ENCODE results near the gene EBF4.

The EBF4 gene

DNA sequence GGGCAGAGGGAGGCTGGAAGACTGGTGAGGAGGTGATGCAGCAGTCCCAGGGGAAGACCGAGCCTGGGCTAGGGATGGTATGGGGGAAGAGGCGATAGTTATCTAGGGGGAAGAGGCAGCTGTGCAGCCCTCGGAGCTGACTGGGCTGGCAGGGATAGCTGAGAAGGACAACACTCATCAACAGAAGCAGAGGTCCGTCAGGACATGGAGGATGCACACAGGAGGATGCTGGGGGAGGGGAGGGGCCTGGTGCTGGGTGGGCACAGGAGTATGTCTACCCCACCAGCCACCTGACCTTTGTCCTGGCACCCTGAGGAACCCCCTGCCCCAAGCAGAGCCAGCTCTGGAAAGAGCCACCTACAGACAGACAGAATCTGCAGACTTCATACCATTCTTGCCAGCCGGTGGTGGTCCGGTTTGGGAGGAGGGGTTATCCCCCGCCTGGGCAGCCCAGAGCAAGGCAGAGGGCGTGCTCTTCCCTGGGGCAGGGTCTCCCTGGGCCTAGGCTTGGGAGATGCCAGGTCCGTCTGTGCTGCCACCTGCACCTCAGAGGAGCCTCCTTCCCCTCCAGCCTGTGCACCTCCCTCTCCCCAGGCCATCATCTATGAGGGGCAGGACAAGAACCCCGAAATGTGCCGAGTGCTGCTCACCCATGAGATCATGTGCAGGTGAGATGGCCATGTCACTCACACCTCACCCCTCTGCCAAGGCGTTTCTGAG, 14.9 kb downstream of the EBF4 start:
- no peak for FAIRE-seq
- TF ChIP-seq POLR2AphosphoS5 (IDR thresholded peaks at IDR 0.05; ENCODE audit: low read depth, low read length) (no peak), TAF1 (IDR thresholded peaks at IDR 0.05; ENCODE audit: borderline replicate concordance, low read depth, low read length) (no peak), POLR2A (IDR thresholded peaks at IDR 0.05; ENCODE audit: low read depth, low read length) (no peak)
- no peak for DNase-seq (ENCODE audit: insufficient read length)

DNA sequence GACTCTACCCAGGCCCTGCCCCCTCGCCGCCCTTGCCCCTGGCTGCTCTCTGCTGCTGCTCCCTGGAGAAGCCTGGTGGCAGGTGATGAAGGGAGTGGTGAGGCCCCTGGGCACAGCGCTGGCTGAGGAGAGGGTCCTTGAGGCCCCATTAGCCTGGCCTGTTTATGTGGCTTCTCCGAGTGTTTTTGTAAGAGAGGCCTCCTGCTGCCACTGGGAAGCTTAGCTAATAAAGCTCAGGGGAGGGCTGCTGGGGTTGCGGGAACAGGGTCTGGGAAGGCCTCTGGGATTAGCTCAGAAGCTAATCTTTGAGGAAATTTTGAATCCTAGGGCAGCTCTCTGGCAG, 15.5 kb downstream of the EBF4 start:
- FAIRE-seq (no peak), DNase-seq (ENCODE audit: insufficient read length) (no peak)
- no peak for TF ChIP-seq TAF1 (IDR thresholded peaks at IDR 0.05; ENCODE audit: borderline replicate concordance, low read depth, low read length)

DNA sequence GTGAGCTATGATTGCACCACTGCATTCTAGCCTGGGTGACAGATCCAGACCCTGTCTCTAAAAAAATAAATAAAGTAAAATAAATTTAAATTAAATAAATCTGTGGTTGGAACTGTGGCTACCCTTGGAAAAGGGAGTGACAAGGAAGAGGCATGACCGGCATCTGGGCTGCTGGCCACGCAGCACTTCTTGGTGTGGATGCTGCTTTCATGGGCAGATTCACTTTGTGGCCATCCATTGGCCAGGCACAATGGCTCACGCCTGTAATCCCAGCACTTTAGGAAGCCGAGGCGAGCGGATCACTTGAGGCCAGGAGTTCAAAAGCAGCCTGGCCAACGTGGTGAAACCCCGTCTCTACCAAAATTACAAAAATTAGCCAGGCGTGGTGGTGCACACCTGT, 16.1 kb downstream of the EBF4 start:
- DNase-seq (ENCODE audit: insufficient read length) (no peak), FAIRE-seq (no peak)
- TF ChIP-seq POLR2AphosphoS5 (IDR thresholded peaks at IDR 0.05; ENCODE audit: low read depth, low read length) (no peak), TAF1 (IDR thresholded peaks at IDR 0.05; ENCODE audit: borderline replicate concordance, low read depth, low read length) (no peak), POLR2A (IDR thresholded peaks at IDR 0.05; ENCODE audit: low read depth, low read length) (no peak)

DNA sequence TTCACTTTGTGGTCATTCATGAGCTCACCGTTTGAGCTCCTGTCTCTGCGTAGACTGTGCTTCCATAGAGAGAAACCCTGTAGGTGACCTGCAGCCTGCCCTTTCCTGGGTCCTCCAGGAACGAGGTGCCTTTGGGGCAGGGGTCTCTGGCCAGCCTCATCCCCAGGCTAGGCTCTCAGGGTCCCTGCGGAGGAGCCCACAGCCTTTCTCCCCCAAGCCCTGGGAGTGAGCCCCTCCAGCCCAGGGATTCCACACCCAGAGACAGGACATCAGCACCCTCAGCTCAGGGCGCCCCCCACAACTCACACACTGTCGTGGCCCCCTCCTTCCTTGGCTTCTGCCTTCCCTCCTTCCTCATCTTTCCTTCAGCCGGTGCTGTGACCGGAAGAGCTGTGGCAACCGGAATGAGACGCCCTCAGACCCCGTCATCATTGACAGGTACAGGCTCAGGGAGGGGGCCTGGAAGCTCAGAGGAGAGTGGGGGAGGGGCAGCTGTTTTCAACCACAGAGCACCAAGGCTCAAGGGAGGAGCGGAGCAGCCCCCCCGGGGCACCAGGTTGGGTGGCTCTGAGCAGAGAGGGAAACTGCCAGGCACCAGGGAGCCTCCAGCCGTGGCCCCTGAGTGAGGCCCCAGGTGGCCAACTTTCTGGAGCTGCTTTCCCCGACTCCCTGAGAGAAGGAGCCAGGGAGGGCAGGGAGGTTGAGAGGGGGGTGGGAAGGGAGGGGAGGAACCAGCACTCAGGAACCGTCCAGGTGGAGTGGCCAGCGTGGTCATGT, 16.8 kb downstream of the EBF4 start:
- FAIRE-seq (no peak), DNase-seq (ENCODE audit: insufficient read length) (no peak)
- no peak for TF ChIP-seq TAF1 (IDR thresholded peaks at IDR 0.05; ENCODE audit: borderline replicate concordance, low read depth, low read length)

DNA sequence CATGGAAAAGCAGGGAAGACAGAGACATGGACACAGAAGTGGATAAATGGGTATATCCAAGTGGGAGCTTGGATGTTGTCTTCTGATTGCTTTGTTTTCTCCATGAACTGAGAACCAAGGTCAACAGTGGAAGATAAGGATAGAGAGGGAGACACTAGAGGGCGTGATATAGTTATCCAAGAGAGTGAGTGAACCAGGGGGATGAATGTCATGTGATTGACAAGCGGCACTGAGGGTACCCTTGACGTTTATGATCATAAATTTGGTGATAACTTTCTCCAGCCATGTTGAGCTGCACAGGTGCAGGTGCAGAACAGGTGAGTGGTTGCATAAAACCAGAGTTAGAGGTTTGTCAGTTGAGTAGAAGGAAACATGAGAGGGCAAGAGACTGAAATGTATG, 20.7 kb downstream of the EBF4 start:
- TF ChIP-seq TAF1 (IDR thresholded peaks at IDR 0.05; ENCODE audit: borderline replicate concordance, low read depth, low read length) (no peak), POLR2AphosphoS5 (IDR thresholded peaks at IDR 0.05; ENCODE audit: low read depth, low read length) (no peak), POLR2A (IDR thresholded peaks at IDR 0.05; ENCODE audit: low read depth, low read length) (no peak)
- DNase-seq (ENCODE audit: insufficient read length) = no peak
- FAIRE-seq = no peak

DNA sequence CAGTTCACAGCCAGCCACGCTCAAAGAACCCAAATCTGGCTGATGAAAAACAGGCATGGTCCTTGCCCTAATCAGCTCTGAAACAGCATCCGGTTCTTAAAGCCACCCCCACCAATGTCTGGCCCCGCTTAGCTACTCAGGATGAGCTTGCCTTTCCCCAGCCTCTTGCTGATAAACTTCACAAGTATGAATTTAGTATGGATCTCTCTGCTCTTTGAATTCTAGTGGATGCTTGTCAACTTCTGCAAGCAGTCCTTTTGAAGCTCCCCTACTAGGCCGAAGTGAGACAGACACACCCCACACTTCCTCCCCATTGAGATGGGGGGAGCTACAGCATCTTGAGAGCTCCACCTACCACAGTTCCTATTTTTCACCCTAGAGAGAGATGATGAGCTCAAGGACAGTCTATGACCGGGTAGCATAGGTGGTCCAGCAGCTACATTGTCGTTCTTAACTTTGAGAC, 36.7 kb downstream of the EBF4 start:
- FAIRE-seq = no peak
- peak; percentile 21 for DNase-seq (ENCODE audit: insufficient read length)
- TF ChIP-seq TAF1 (IDR thresholded peaks at IDR 0.05; ENCODE audit: borderline replicate concordance, low read depth, low read length) (no peak), POLR2AphosphoS5 (IDR thresholded peaks at IDR 0.05; ENCODE audit: low read depth, low read length) (no peak), POLR2A (IDR thresholded peaks at IDR 0.05; ENCODE audit: low read depth, low read length) (no peak)

DNA sequence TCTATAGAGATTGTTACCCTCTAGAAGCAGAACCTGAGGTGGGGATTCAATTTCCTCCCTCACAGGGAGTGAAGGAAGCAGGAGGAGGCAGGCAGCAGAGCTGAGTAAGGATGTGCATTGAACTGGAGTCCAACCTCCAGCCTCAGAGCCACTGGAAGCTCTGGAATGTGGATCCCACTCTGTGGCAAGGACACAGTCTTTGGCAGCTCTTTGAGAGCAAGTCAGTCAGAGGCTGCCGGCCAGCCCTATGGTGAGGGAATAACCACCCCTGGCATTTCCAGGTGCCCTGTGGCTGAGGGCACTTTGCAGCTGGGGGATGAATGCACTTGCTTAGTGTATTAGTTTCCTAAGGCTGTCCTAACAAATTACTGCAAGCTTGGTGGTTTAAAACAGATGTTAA, 37.2 kb downstream of the EBF4 start:
- FAIRE-seq (peak; percentile 42), DNase-seq (ENCODE audit: insufficient read length) (no peak)
- no peak for TF ChIP-seq POLR2A (IDR thresholded peaks at IDR 0.05; ENCODE audit: low read depth, low read length)
- TF ChIP-seq POLR2AphosphoS5 (IDR thresholded peaks at IDR 0.05; ENCODE audit: low read depth, low read length) = no peak
- TF ChIP-seq TAF1 (IDR thresholded peaks at IDR 0.05; ENCODE audit: borderline replicate concordance, low read depth, low read length) = no peak

DNA sequence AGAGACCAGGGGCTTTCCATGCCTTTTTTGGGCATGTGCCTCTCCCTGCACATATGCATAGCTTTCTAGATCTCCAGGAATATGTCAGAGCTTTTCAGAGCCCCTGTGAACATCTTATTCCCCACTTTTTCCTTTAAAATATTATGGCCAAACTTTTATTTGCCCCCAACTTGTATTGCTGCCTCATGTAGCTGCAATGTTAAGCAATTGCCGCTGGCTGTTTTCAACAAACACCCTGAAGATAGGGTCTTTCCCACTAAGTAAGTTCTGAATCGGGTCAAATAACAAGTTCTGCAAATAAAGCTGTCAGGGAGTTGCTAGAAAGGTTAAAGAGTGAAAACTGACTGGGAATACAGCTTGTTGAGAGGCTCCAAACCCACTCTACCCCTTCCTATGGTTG, 42.3 kb downstream of the EBF4 start:
- DNase-seq (ENCODE audit: insufficient read length) = no peak
- no peak for FAIRE-seq
- TF ChIP-seq TAF1 (IDR thresholded peaks at IDR 0.05; ENCODE audit: borderline replicate concordance, low read depth, low read length) (no peak), POLR2A (IDR thresholded peaks at IDR 0.05; ENCODE audit: low read depth, low read length) (no peak), POLR2AphosphoS5 (IDR thresholded peaks at IDR 0.05; ENCODE audit: low read depth, low read length) (no peak)

DNA sequence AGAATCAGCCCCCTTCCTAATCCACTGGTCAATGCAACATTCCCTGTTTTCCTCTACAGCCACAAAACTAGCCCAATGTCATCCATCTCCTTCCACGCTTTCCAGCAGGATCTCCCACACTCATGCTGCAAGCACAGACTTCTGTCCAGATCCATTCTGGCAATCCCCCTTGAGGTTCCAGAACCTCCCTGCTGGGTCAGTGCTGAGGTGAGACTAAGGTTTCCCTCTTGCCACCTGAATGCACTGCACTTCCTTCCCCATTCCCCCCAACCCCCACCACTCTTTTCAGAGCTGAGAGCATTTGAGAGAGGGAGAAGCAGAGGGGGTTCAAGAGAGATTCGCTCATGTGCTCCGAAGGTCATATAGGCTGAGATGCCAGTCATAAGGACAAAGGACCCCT, 43.9 kb downstream of the EBF4 start:
- TF ChIP-seq POLR2A (IDR thresholded peaks at IDR 0.05; ENCODE audit: low read depth, low read length) (no peak), TAF1 (IDR thresholded peaks at IDR 0.05; ENCODE audit: borderline replicate concordance, low read depth, low read length) (no peak), POLR2AphosphoS5 (IDR thresholded peaks at IDR 0.05; ENCODE audit: low read depth, low read length) (no peak)
- no peak for DNase-seq (ENCODE audit: insufficient read length)
- FAIRE-seq = no peak

DNA sequence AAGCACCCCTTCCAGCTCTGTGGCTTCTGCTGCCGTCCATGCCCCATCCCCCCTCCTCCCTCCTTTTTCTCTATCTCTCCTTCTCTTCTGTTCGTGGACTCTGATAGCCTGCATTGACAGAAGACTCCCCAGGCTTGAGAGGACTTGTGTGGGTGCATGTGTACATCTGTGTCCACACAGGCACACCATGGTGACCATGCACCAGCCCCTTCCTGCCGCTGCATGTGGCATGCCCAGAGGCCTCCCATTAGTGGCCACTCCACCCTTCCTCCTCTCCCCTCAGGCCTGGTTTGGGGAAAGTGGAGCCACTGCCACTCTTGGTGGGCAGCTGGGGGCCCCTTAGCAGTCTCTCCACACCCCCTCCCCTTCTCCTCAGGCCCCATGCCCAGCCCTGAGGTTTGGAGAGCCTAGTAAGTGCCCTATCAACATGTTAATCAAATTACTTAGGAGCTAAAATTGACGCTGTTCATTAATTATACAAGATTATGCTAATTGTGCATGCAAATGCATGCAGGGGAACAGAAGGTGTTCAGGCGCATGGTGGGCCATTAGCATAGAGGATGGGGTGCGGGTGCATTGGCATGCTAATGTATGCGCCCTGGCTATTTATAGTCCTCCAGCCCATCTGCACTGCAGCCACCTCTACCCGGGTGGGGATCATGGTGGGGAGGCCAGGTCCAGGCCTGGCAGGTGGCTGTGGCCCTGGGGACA, 45.9 kb downstream of the EBF4 start:
- no peak for TF ChIP-seq TAF1 (IDR thresholded peaks at IDR 0.05; ENCODE audit: borderline replicate concordance, low read depth, low read length)
- no peak for FAIRE-seq
- no peak for DNase-seq (ENCODE audit: insufficient read length)

DNA sequence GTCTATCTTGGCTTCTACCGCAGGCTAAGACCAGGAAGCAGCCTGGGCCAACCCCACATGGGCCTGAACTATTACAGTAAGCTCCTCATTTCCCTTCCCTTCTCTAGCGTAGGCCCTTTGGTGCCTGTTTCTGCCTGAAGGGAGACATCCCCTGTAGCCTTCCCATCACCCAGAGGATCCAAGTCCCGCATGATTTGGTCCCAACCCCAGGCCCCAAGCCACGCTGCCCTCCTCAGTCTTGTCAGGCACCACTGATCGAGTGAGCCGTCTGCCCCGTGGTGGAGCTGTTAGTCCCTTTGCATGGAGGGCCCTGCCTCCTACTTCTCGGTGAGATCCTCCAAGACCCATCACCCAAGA, 46.4 kb downstream of the EBF4 start:
- TF ChIP-seq POLR2A (IDR thresholded peaks at IDR 0.05; ENCODE audit: low read depth, low read length) (no peak), POLR2AphosphoS5 (IDR thresholded peaks at IDR 0.05; ENCODE audit: low read depth, low read length) (no peak), TAF1 (IDR thresholded peaks at IDR 0.05; ENCODE audit: borderline replicate concordance, low read depth, low read length) (no peak)
- FAIRE-seq = no peak
- no peak for DNase-seq (ENCODE audit: insufficient read length)

DNA sequence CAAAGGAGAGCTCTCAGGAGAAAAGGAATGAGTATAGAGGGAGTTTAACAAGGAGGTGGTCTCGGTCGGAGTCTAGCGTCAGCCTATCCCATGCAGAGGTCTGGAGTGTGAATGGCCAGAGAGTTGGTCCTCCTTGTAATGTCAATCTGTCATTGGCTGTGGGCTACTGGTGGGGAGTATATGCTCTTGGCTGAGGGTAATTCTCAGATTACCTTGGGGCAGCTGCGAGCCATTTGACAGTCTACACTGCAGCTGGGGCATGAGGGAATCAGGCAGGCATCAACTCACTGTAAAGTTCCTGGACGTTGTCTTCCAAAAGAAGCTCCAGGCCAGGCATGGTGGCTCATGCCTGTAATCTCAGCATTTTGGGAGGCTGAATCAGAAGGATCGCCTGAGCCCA, 48.1 kb downstream of the EBF4 start:
- no peak for DNase-seq (ENCODE audit: insufficient read length)
- FAIRE-seq = no peak
- TF ChIP-seq POLR2AphosphoS5 (IDR thresholded peaks at IDR 0.05; ENCODE audit: low read depth, low read length) (no peak), POLR2A (IDR thresholded peaks at IDR 0.05; ENCODE audit: low read depth, low read length) (no peak), TAF1 (IDR thresholded peaks at IDR 0.05; ENCODE audit: borderline replicate concordance, low read depth, low read length) (no peak)
